IMR-90 (cell line): ENCODE results near the gene NADK.

Experiments used
- CHD1 ChIP-seq: IDR thresholded peaks from 2 replicates; pipeline ENCODE4 v1.6.1; 2012; ENCODE audit warnings: low read depth, low read length, improper control_type of control experiment
- CTCF ChIP-seq: conservative IDR thresholded peaks from 2 replicates; pipeline ENCODE4 v1.5.1; 2012; ENCODE audit warnings: mild to moderate bottlenecking, low read depth, low read length, improper control_type of control experiment
- MXI1 ChIP-seq: IDR thresholded peaks from 2 replicates; pipeline ENCODE4 v1.6.1; 2012; ENCODE audit warnings: low read depth, mild to moderate bottlenecking, low read length, moderate library complexity, borderline replicate concordance
- POLR2A ChIP-seq: IDR thresholded peaks from 2 replicates; pipeline ENCODE4 v1.6.1; 2012; ENCODE audit warnings: mild to moderate bottlenecking, low read depth, low read length
- RAD21 ChIP-seq: IDR thresholded peaks from 2 replicates; pipeline ENCODE4 v1.6.1; 2012; ENCODE audit warnings: low read length, improper control_type of control experiment
- TF ChIP-seq, protein P1 (sequence below): fragments of 150-350 bp; IDR thresholded peaks from 2 replicates; pipeline ENCODE4 v1.6.1; 2017; ENCODE audit warnings: mild to moderate bottlenecking, antibody characterized with exemption, low read length, low read depth

DNA sequence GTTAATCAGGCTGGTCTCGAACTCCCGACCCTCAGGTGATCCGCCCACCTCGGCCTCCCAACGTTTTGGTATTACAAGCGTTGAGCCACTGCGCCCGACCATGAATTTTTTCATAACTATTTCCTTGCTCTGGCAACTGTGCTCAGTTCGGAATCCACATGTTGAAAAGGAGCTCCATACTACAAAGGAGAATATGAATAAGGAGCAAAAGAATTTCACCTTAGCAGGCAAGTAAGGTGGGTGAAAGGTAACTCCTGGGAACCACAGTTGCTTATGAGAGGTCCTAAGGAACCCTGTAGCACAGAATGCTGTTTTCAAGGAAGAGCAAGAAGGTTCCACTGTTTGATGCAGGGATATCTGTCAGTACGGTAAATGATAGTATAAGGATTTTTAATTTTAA, 29.9 kb upstream of the NADK start:
- TF ChIP-seq CTCF (no peak), POLR2A (no peak), CHD1 (no peak), RAD21 (no peak), MXI1 (no peak)
- TF ChIP-seq, protein P1, sequence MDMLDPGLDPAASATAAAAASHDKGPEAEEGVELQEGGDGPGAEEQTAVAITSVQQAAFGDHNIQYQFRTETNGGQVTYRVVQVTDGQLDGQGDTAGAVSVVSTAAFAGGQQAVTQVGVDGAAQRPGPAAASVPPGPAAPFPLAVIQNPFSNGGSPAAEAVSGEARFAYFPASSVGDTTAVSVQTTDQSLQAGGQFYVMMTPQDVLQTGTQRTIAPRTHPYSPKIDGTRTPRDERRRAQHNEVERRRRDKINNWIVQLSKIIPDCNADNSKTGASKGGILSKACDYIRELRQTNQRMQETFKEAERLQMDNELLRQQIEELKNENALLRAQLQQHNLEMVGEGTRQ, result no peak
